GM23338 (cell line): ENCODE results near the gene GNPDA1.

Source experiments
- EZH2 ChIP-seq: fragments of 200-600 bp; sonication (generic); IDR thresholded peaks from one replicate; pipeline ENCODE4 v1.8.0; 2017; ENCODE audit warnings: antibody characterized with exemption, mild to moderate bottlenecking, low read depth; ENCODE audit not compliant: unreplicated experiment
- JUNB ChIP-seq: IDR thresholded peaks from one replicate; pipeline ENCODE4 v1.6.1; 2016; ENCODE audit warnings: antibody characterized with exemption; ENCODE audit not compliant: unreplicated experiment
- POLR2AphosphoS5 ChIP-seq: IDR thresholded peaks from 2 replicates; pipeline ENCODE4 v1.6.1; 2016; ENCODE audit warnings: antibody characterized with exemption, low read depth
- TF ChIP-seq, protein P1 (sequence below), 2 experiments: fragments of 200-600 bp in 1 of 2; sonication (generic) in 1 of 2; conservative IDR thresholded peaks; 2 replicates each; pipeline versions ENCODE4 v1.5.1 to v1.6.1; 2016 to 2017; ENCODE audit warnings: antibody characterized with exemption in 2 of 2, low read depth in 2 of 2, mild to moderate bottlenecking in 2 of 2, moderate library complexity in 1 of 2

DNA sequence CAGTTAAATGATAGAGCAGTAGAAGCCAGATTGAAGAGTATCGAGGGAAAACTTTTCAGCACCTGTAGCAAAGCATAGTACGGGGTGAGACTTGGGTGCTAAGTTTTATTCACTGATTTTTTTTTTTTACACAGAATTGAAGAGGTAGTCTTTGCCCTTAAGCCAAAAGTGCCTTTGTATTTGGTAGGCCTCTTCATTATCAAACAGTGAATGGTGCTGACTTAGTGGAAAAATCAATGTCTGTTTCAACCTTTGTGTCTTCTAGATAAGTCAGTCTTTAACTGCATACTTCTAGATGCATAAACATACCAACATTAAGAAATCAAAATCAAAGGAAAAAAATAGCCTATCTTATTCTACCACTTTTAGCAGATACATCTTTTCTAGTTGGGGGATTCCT, 30.2 kb downstream of the GNPDA1 start:
- TF ChIP-seq, protein P1, sequence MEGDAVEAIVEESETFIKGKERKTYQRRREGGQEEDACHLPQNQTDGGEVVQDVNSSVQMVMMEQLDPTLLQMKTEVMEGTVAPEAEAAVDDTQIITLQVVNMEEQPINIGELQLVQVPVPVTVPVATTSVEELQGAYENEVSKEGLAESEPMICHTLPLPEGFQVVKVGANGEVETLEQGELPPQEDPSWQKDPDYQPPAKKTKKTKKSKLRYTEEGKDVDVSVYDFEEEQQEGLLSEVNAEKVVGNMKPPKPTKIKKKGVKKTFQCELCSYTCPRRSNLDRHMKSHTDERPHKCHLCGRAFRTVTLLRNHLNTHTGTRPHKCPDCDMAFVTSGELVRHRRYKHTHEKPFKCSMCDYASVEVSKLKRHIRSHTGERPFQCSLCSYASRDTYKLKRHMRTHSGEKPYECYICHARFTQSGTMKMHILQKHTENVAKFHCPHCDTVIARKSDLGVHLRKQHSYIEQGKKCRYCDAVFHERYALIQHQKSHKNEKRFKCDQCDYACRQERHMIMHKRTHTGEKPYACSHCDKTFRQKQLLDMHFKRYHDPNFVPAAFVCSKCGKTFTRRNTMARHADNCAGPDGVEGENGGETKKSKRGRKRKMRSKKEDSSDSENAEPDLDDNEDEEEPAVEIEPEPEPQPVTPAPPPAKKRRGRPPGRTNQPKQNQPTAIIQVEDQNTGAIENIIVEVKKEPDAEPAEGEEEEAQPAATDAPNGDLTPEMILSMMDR (conservative IDR thresholded peaks at IDR 0.05; ENCODE audit: low read depth in 2 of 2): no peak
- TF ChIP-seq POLR2AphosphoS5 (no peak), EZH2 (no peak), JUNB (no peak)
